GM21423 (cell line): Measurements from ENCODE around the gene DPEP2NB.
"Not testable (repeated sequence)": the region's sequence is repeated elsewhere in the genome, so short reads cannot be mapped to it uniquely, and the experiment has no call there.

ENCODE experiments used
- ATAC-seq: cut with Tn5 transposase; IDR thresholded peaks from one replicate; pipeline ENCODE4 v1.9.1; 2021; ENCODE audit warnings: mild to moderate bottlenecking, moderate library complexity; ENCODE audit not compliant: unreplicated experiment

Gene DPEP2NB, protein sequence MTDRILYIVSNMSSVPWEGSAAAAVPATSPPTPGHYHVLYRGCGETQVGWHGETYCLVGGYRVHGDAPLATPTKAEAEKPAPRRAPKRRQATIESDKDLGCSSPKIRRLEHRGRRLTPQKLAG

DNA sequence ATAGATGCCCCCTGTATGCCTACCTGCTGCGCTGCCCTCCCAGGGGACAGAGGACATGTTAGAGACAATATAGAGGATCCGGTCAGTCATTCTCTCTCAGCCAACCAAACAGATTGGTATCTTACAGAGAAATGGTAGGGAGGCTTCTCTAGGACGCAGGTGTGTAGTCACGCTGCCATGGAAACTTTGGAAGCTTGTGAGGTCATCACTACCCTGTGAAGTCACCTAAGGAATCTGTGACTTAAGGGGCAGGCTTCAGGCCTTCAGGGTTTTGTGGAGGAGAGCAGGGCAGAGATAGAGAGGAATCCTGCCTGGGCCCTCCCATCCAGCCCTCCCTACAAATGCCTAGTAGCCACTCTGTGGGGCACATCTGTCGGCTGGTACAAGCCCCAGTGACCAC lies at the start of gene DPEP2NB:
DPEP2NB (minus strand) TSS at position 231 of the 400 bp plus-strand sequence; CDS start at position 90, 141 bp downstream.
- no peak for ATAC-seq

DNA sequence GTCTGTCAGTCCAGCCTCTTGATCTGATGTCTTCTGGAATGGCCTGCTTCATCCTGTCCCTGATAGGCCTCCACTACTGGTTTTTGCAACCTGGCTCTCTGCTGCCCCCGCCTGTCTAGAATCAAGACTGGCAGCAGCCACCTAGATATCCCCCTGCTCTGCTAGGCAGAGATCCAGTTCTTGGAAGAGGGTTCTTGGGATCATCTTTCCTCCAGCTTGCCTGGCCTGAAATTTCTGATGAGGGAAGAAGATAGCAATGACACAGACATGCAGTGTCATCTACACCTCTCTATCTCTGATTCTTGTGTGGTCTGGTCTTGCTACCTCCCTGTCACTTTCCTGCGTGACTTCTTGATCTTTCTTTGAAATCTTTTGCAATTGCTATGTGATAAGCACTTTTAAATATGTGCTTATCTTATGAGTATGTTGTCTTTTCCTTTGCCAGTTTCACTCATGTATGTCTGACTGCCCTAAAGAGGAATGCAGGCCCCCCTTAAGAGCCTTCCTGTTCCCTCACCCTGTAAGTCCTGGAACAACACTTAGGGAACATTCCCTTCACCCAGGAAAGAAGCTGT lies 49.2 kb upstream of the DPEP2NB start:
- no peak for ATAC-seq

DNA sequence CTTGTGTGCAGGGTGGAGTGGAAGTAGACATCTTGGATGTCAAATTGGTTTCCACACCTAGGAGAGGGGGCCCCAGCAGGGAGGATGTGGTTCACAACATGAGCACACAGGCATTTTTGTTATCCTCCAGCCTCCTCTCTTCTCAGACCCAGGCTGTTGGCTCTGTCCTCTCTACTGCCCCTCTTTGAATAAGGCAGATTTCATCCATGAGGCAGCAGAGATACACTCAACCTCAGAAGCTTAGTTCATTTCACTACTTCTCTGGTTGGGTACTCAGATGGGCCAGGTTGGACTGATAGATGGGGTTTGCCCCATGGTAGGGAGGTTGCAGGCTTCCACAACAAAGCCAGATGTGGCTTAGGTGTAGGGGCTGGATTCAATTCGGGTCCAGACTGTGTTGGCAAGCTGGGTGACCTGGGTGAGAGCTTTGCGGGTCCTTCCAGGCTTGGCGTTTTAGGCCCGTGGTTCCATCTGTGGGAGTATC lies 47.2 kb upstream of the DPEP2NB start:
- ATAC-seq, result no peak

DNA sequence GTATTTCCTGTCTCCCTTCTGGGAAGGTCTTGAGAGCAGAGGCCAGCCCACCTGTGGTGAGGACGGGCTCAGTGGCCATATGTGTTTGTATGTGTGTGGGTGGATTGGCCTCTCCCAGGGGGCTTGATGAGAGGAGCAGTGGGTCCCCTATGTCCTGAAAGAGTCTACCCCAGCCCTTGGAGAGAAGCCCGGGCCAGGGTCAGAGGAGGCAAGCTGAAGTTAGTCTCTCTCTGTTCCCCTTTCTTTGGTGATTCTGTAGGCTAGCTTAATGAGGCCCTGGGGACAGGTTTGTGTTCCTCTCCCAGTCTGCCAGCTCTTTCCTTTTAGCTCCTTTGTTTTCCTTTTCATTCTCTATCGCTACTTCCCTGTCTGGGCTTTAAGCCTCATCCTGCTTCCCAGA lies 45.7 kb upstream of the DPEP2NB start:
- ATAC-seq, result no peak

DNA sequence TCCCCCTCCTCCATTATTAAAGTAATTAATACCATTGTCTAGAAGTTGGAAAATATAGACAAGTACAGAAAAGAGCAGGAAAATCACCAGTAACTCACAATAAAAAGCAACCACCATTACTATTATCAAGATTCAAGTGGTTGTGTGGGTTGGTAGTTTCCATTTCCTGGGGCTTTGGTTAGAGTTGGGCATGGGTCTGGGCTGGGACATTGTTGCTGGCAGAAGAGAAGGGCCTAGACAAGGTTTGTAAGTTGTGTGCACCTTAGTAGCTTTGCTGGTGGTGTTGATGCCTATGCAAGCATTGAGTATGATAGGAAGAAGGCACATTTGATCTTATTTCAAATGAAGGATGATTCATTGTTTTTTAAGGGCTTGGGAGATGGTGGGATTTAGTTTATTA lies 44.1 kb upstream of the DPEP2NB start:
- no peak for ATAC-seq

DNA sequence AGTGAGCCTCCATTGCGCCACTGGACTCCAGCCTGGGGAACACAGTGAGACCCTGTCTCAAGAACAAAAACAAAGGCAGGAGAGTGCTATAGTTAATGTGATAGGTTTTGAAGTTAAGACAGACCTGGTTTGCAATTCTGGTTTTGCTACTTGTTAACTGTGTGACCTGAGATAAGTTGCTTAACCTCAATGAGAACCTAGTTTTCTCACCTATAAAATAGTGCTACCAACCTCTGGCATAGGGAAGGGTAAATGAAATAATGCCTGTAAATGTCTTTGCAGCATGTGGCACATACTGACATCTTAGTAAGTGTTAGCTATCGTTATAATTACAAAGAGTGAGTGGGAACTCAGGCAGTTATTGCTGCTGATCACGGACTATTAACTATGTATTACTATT lies 39.7 kb upstream of the DPEP2NB start:
- ATAC-seq, result no peak

DNA sequence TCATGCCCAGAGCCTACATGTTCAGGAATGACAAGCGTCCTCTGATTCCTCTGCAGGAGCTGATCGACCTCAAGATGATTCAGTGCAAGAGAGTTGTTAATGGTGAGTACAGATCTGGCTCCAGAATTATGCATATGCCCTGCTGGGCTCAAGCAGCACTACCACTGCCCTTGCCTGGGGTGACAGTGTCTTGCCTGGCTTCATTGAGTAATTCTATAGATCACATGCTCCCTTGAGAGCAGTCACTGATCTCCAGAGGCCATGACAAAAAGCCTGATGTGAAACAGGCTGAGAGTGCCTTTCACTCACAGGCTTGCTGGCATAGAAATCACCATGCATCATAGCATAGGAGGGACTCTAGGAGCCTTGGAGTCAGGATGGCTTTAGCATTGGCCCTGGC lies 33.7 kb upstream of the DPEP2NB start:
- no peak for ATAC-seq

DNA sequence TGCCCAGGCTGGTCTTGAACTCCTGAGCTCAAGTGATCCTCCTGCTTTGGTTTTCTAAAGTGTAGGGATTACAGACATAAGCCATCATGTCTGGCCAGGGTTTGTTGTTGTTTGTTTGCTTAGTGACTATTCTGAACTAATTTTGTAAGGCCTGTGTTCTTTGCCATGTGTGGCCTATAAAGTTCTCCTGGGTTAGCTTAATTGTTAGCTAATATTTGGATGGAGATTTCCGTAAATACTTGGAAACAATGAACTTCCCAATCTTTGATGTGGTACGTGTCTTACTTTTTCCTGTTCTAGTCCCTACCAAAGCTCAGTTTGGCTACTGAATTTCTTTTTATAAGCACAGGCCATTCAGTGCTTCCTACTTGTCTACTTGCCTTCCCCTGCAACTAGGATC lies 32.3 kb upstream of the DPEP2NB start:
- ATAC-seq, result no peak

DNA sequence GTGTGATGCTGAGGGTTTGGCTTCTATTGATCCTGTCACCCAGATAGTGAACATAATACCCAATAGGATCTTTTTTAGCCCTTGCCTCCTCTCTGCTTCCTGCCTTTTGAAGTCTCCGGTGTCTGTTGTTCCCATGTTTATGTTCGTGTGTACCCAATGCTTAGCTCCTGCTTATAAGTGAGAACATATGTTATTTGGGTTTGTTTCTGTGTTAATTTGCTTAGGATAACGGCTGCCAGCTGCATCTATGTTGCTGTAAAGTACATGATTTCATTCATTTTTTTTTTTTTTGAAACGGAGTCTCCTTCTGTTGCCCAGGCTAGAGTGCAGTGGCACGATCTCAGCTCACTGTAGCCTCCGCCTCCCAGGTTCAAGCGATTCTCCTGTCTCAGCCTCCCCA lies 30.4 kb upstream of the DPEP2NB start:
- no peak for ATAC-seq

DNA sequence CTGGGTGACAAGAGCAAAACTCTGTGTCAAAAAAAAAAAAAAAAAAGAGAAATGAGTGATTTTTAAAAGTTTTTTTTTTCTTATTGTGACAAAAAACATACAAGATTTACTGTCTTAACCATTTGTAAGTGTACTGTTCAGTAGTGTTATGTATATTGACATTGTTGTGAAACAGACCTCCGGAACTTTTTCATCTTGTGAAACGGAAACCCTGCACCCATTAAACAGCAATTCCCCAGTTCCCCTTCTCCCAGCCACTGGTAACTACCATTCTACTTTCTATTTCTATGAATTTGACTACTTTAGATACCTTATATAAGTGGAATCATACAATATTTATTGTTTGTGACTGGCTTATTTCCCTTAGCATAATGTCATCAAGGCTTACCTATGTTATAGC lies 26.1 kb upstream of the DPEP2NB start:
- ATAC-seq, result no peak

DNA sequence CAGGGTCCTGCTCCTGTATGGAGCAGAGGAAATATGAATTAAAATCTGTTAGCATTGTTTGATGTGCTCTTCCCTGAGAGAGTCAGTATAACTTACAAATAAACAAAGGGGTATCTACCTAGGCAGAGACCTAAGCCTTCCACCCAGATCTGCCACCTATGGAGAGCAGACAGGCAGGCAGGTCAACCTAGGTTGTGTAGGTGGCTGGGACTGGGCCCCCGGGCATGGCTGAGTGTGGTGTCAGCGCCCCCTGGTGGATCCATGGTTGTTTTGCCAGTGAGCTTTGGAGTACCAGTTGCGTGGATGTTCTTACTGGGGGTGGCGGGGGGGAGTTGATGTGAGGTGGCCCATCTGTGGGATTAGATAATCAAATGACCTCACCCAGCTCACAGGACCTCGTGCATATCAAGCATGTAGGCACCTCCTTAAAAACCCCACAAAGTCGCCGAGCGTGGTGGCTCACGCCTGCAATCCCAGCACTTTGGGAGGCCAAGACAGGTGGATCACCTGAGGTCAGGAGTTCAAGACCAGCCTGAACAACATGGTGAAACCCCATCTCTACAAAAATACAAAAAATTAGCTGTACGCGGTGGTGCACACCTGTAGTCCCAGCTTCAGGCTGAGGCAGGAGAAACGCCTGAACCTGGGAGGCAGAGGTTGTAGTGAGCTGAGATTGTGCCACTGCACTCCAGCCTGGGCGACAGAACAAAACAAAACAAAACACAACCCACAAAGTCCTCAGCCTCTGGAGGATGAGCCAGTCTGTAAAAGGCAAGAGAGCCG lies 25.0 kb upstream of the DPEP2NB start:
- peak; percentile 75 for ATAC-seq

DNA sequence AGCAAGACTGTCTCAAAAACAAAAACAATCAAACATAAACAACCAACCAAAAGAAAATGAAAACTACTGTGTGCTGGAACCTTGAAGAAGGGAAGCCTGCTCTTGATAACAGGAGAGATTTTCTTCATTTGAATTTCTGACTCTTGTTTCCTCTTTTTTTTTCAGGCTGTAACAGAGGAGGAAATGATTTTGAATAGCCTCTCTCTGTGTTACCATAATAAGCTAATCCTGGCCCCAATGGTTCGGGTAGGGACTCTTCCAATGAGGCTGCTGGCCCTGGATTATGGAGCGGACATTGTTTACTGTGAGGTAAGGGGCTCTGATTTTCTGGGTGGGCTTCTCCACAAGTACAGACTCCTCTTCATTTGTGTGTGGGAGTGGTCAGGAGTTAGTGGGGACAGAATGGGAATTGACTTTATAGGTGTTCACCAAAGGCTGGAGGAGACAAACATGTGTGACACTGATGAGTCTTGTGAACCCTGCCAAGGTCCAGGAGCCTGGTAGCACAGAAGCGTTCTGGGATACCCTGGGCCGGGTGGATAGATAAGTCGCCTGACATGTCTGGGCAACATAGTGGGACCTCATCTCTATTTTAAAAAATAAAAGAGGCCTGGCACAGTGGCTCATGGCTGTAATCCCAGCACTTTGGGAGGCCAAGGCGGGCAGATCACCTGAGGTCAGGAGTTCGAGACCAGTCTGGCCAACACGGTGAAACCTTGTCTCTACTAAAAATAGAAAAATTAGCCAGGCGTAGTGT lies 22.3 kb upstream of the DPEP2NB start:
- peak; percentile 42 for ATAC-seq

DNA sequence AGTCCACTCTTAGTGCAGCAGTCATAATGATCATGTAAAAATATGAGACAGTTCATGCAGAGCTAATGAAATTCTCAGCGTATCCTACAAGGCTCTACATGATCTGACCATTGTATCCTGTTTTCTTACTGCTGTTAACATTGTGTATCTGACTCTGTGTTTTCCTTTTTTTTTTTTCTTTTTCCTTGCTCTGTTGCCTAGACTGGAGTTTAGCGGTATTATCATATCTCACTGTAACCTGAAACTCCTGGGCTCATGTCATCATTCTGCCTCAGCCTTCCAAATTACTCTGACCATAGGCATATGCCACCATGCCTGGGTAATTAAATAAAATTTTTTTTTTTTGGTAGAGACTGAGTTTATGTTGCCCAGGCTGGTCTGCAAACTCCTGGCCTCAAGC lies 19.5 kb upstream of the DPEP2NB start:
- ATAC-seq, result no peak

DNA sequence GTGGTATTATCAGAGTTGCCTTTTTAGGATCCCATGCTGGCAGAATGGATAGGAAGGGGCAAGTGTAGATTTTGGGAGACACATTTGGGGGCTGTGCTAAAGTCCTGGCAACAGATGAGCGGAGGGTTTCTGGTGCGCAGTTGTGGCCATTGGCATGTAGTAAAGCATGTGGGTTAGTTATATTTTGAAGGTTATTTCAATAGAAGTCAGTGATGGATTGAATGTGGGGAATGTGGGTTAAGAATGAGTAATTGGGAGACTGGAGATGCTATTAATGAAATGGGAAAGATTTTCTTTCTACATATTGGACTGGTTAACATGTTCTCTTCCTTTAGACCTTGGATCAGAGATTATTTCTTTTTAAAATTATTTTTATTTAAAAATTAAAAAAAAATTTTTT lies 17.4 kb upstream of the DPEP2NB start:
- no peak for ATAC-seq

DNA sequence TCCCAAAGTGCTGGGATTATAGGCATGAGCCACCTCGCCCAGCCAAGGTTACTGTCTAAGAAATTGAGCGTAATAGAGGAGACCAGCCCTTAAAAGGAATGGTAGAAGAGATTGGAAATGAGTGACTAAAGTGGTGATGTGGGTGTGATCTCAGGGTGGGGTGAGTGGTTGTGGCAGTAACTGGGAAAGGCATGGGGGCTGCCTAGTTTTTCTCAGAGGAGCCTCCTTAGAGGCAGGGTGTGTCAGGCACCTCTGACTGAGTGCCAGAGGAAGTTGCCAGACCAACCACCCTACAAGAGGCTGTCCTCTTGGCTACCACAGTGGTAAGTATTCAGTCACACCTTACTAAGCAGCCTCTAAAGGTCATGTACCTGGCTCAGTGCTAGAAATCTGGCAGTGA lies 16.2 kb upstream of the DPEP2NB start:
- ATAC-seq, result no peak

DNA sequence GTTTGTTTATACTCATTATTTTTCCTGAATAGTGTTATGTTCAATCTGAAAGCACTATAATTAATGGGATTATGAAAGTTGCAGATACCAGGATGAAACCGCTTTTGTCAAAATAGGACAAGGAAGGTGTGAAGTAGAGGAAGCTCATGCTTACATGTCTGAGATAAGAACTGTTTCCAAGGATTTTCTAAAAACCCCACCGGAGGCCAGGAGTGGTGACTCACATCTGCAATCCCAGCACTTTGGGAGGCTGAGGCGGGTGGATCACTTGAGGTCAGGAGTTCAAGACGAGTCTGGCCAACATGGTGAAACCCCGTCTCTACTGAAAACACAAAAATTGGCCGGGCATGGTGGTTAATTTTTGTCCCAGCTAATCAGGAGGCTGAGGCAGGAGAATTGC lies 14.4 kb upstream of the DPEP2NB start:
- not testable (repeated sequence) for ATAC-seq

DNA sequence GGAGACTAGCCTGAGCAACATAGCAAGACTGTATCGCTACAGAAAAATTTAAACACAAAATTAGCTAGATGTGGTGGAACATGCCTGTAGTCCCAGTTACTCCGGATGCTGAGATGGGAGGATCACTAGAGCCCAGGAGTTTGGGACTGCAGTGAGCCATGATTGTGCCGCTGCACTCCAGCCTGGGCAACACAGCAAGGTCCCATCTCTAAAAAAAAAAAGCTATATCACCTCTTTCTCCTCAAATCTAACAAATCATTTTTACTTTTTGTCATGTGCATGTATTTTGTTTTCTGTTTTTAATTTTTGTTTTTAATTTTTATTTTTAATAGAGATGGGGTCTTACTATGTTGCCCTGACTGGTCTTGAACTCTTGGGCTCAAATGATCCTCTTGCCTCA lies 13.3 kb upstream of the DPEP2NB start:
- no peak for ATAC-seq

DNA sequence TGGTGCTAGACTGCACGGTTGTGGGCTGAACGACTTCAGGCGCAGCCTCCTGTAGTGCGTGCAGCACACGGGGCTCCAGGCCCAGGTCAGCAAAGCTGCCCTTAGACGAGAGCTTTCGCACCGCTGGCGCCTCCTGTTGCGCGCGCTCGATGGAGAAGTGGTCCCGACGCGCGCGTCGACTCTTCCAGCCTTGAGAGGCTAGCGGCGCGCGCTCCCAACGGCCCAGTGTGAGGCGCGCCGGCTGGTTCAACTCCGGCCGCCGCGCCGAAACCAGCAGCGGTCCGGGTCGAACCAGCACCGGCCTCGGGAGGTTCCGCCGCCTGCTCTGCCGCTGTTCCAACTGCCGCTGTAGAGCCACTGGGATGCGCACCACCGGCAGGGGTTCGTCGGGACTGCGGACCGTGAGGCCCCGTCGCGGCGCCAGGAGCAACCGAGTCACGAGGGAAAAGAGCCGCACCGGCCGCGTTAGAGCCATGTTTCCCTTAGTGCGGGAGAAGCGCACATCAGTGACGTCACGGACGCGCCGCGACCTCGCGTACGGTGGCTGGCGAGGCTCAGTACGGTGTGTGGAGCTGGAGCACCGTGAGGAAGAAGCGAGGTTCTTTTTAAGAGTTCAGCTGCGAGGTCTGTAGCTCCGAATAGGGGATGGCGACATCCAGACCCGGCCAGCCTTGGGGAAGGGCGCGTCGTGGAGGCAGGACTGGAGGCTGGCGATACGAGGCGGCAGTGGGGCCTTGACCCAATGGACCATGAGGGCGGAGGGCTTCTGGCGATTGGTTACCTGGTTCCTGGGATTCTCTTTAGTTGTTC lies 7.2 kb upstream of the DPEP2NB start, which contains the start of the genes DDX28 and DUS2:
DDX28 (minus strand) TSS at position 505 of the 810 bp plus-strand sequence; CDS start at position 475, 30 bp downstream.
DUS2 (plus strand) TSS at position 557 of the 810 bp plus-strand sequence. CDS start 14,740 bp downstream, outside the sequence.
- peak; percentile 89 for ATAC-seq

DNA sequence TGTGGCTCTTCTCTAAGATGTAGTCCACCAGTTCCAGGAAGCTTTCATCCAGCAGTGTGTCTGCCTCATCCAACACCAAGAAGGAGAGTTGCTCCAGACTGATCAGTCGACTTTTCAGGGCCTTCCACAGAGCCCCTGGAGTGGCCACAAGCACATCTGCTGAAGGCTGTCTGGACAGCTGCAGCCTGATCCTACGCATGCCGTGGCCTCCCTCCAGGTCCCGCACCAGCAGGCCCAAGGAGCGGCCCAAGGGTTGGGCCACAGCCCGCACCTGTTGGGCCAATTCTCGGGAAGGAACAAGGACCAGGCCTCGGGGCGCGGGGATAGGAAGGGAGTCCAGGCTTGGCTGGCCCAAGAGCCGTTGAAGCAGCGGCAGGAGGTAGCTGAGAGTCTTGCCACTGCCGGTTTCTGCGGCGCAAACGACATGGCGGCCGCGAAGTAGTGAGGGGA lies 6.6 kb upstream of the DPEP2NB start:
- ATAC-seq, result peak; percentile 7

DNA sequence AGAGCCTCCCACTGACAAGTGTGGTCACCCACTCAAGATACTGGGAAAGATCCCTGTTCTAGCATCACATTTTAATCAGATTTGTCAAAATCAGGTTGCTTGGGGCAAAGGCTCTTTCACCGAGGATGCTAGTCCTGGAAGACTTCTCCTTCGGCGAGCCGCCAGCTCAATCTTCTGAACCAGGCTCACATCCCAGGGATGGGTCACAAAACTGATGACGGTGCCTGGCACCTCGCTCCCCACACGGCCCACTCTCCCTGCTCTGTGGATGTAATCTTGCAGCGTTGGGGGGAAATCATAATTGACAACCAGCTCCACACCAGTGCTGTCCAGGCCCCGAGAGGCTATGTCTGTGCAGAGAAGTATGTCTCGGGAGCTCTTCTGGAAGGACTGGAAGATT lies 5.8 kb upstream of the DPEP2NB start:
- ATAC-seq, result no peak
